Stimulated activated CD4-positive, alpha-beta T cell treated with anti-CD3 and anti-CD28 coated beads, Interleukin-4, amount 100 ng/mL, for 4 hours (primary cell): ENCODE results near the gene FAM25G.
"Not testable (repeated sequence)": the region's sequence is repeated elsewhere in the genome, so short reads cannot be mapped to it uniquely, and the experiment has no call there.

ENCODE experiments used
- DNase-seq, 2 experiments: peaks; one replicate each; pipeline ENCODE4 v3.0.0-alpha.2; 2020

FAM25G gene

GRCh38 chr10:47491600-47491999 is at the start of gene FAM25G:
FAM25G (minus strand) TSS chr10:47491700; CDS start chr10:47491674, 26 bp downstream.
- not testable (repeated sequence) for DNase-seq

- DNase-seq = not testable (repeated sequence)
These were observed 44.9 kb upstream of the FAM25G start for GRCh38 chr10:47536430-47536829.

GRCh38 chr10:47523475-47523874 is 32.0 kb upstream of the FAM25G start, which contains the start of gene AGAP9:
AGAP9 (minus strand) TSS chr10:47523638; CDS start chr10:47523526, 112 bp downstream.
- not testable (repeated sequence) for DNase-seq

GRCh38 chr10:47502313-47502712 is 10.8 kb upstream of the FAM25G start:
- not testable (repeated sequence) for DNase-seq

GRCh38 chr10:47494226-47494625 is 2.7 kb upstream of the FAM25G start:
- DNase-seq = not testable (repeated sequence)

- not testable (repeated sequence) for DNase-seq
These were observed 1.9 kb downstream of the FAM25G start for GRCh38 chr10:47489630-47490029.

- not testable (repeated sequence) for DNase-seq
These were observed 5.6 kb downstream of the FAM25G start for GRCh38 chr10:47485943-47486342.

- DNase-seq = not testable (repeated sequence)
These were observed 6.7 kb downstream of the FAM25G start for GRCh38 chr10:47484786-47485185.

- DNase-seq = not testable (repeated sequence)
These were observed 7.6 kb downstream of the FAM25G start, which contains the start of gene ANXA8 for GRCh38 chr10:47483923-47484322. ANXA8 (minus strand) TSS chr10:47484115; CDS start chr10:47483933, 182 bp downstream.

GRCh38 chr10:47482367-47482766 is 9.1 kb downstream of the FAM25G start:
- not testable (repeated sequence) for DNase-seq

- DNase-seq = not testable (repeated sequence)
These were observed 9.7 kb downstream of the FAM25G start for GRCh38 chr10:47481768-47482181.

GRCh38 chr10:47481182-47481766 is 10.2 kb downstream of the FAM25G start:
- DNase-seq = not testable (repeated sequence)

GRCh38 chr10:47480133-47480532 is 11.4 kb downstream of the FAM25G start:
- DNase-seq = not testable (repeated sequence)

GRCh38 chr10:47478114-47478513 is 13.4 kb downstream of the FAM25G start:
- DNase-seq = not testable (repeated sequence)

- not testable (repeated sequence) for DNase-seq
These were observed 14.4 kb downstream of the FAM25G start for GRCh38 chr10:47477078-47477477.

- DNase-seq = not testable (repeated sequence)
These were observed 16.4 kb downstream of the FAM25G start for GRCh38 chr10:47475101-47475500.

GRCh38 chr10:47473516-47473915 is 18.0 kb downstream of the FAM25G start:
- not testable (repeated sequence) for DNase-seq

- not testable (repeated sequence) for DNase-seq
These were observed 18.9 kb downstream of the FAM25G start for GRCh38 chr10:47472647-47473046.

GRCh38 chr10:47472072-47472471 is 19.4 kb downstream of the FAM25G start:
- not testable (repeated sequence) for DNase-seq

- not testable (repeated sequence) for DNase-seq
These were observed 22.6 kb downstream of the FAM25G start for GRCh38 chr10:47468731-47469528.

- DNase-seq = not testable (repeated sequence)
These were observed 23.5 kb downstream of the FAM25G start for GRCh38 chr10:47467957-47468356.

- not testable (repeated sequence) for DNase-seq
These were observed 24.0 kb downstream of the FAM25G start for GRCh38 chr10:47467458-47467857.

GRCh38 chr10:47465216-47465917 is 26.1 kb downstream of the FAM25G start:
- not testable (repeated sequence) for DNase-seq
